ENCODE results near the gene TCP11L1. TPM values are rescaled to one million over a fixed set of nuclear protein-coding genes. Genes with fewer than 3 reads are reported as not detected.
"Not testable (repeated sequence)": the region's sequence is repeated elsewhere in the genome, so short reads cannot be mapped to it uniquely, and the experiment has no call there.

Gene TCP11L1
- total RNA-seq, 1 donor from 2014 or later: 24.2 TPM

DNA sequence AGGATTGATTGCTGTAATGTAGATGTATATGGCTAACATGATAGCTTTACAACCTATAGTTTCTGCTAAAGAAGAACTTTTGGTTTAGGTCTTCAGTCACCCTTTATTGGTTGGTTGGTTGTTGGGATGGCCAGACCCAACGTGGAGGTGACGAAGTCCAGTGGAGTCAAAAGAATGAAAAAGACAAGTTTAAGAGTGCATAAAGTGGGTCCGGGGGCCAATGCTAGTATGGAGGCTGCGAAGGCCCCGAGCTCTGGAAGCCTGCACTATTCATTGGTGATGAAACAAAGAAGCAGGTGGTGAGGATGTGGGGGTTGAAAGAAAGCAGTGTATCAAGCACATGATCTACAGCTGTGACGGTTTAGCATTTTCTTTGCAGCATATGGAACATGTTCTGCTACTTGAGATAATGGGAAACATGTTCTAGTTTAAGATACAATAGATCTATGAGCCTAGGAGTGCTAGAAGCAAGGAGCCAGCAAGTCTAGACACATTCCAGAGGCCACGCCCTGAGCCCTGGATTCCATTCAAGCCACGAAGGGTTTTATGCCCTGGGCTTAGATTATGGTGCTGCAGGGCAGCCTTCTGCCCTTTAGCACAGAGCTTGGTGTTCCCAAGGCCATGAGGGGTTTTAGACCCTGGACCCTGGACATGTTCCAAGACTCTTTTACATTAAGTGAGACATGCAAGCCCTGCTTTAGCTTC lies 6.3 kb downstream of the TCP11L1 start:
- H3K36me3 Mint-ChIP-seq (ENCODE audit: unreplicated experiment): peaks cover 39% of the 10 kb centered on the region

DNA sequence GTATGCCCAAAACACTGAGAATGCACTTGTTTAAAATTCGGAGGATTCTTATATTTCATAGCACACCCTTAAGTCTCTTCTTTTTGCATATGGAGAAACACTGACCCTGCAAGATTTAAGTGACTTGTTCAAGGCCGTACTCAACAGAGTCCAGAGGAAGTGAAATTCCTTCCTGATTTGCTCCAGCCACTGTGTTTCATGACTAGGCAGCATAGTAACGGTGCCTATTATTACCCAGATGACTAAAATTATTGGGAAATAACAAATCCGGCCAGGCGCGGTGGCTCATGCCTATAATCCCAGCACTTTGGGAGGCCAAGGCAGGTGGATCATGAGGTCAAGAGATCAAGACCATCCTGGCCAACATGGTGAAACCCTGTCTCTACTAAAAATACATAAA lies 9.3 kb downstream of the TCP11L1 start:
- H3K27me3 Mint-ChIP-seq (ENCODE audit: unreplicated experiment); DNase-seq (ENCODE audit: extremely low spot score, unreplicated experiment); H3K4me3 Mint-ChIP-seq (ENCODE audit: unreplicated experiment); H3K9me3 Mint-ChIP-seq (ENCODE audit: unreplicated experiment); H3K4me1 Mint-ChIP-seq (ENCODE audit: unreplicated experiment); H3K27ac Mint-ChIP-seq (ENCODE audit: unreplicated experiment): not testable (repeated sequence)
- H3K36me3 Mint-ChIP-seq (ENCODE audit: unreplicated experiment): peaks cover 43% of the 10 kb centered on the region

More for the DNA sequence above, 6.3 kb downstream of the TCP11L1 start:
- no peak overlapping the region for H3K27ac Mint-ChIP-seq (ENCODE audit: unreplicated experiment)
- no peak overlapping the region for H3K4me3 Mint-ChIP-seq (ENCODE audit: unreplicated experiment)
- H3K9me3 Mint-ChIP-seq (ENCODE audit: unreplicated experiment): peaks cover 4% of the 10 kb centered on the region
- peaks cover 13% of the 10 kb centered on the region for H3K4me1 Mint-ChIP-seq (ENCODE audit: unreplicated experiment)
- H3K27me3 Mint-ChIP-seq (ENCODE audit: unreplicated experiment): no peaks in the 10 kb centered on the region
- DNase-seq (ENCODE audit: extremely low spot score, unreplicated experiment): no peak
- TF ChIP-seq, protein P1, sequence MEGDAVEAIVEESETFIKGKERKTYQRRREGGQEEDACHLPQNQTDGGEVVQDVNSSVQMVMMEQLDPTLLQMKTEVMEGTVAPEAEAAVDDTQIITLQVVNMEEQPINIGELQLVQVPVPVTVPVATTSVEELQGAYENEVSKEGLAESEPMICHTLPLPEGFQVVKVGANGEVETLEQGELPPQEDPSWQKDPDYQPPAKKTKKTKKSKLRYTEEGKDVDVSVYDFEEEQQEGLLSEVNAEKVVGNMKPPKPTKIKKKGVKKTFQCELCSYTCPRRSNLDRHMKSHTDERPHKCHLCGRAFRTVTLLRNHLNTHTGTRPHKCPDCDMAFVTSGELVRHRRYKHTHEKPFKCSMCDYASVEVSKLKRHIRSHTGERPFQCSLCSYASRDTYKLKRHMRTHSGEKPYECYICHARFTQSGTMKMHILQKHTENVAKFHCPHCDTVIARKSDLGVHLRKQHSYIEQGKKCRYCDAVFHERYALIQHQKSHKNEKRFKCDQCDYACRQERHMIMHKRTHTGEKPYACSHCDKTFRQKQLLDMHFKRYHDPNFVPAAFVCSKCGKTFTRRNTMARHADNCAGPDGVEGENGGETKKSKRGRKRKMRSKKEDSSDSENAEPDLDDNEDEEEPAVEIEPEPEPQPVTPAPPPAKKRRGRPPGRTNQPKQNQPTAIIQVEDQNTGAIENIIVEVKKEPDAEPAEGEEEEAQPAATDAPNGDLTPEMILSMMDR (IDR thresholded peaks at IDR 0.05): no peak

DNA sequence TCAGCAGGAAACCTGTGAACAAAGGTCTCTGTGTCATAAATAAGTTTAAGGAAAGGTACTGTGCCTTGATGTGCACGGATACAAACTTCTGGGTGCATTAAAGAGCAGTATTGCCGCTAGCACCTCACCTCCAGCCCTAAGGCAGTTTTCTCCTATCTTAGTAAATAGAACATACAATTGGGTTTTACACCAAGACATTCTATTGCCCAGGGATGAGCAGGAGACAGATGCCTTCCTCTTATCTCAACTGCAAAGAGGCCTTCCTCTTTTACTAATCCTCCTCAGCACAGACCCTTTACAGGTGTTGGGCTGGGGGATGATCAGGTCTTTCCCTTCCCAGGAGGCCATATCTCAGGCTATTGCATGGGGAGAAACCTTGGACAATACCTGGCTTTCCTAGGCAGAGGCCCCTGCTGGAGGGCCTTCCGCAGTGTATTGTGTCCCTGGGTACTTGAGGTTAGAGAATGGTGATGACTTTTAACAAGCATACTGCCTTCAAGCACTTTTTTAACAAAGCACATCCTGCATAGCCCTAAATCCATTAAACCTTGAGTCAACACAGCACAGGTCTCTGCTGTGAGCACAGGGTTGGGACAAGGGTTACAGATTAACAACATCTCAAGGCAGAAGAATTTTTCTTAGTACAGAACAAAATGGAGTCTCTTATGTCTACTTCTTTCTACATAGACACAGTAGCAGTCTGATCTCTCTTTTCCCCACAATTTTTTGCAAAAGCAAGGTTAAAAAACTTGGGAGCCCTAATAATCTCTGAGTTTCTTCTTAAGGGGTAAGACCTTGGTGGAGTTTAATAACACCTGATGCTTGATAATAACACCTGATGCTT lies 10.4 kb downstream of the TCP11L1 start:
- not testable (repeated sequence) for H3K4me1 Mint-ChIP-seq (ENCODE audit: unreplicated experiment); DNase-seq (ENCODE audit: extremely low spot score, unreplicated experiment); H3K27me3 Mint-ChIP-seq (ENCODE audit: unreplicated experiment); H3K9me3 Mint-ChIP-seq (ENCODE audit: unreplicated experiment); H3K27ac Mint-ChIP-seq (ENCODE audit: unreplicated experiment); H3K4me3 Mint-ChIP-seq (ENCODE audit: unreplicated experiment)
- H3K36me3 Mint-ChIP-seq (ENCODE audit: unreplicated experiment): peaks cover 44% of the 10 kb centered on the region

DNA sequence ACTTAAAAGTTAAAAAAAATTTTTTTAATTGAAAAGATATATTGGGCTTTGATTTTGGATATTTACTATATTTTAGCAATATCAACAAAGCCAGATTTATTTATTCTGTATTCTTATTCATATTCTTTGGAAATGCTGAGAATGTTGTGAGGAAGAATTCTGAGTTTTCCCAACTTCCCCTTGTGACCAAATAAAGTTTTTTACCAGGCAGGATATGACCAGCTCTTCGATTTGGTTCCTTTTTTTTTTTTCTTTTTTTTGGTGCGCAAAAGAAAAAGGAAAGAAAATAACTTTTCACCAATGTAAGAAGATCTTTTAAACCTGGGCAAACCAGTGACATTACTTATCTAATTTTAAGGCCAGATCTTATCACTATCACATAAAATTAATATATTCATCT lies 12.9 kb downstream of the TCP11L1 start:
- Mint-ChIP-seq H3K9me3 (ENCODE audit: unreplicated experiment) (no peaks in the 10 kb centered on the region), H3K4me1 (ENCODE audit: unreplicated experiment) (no peaks in the 10 kb centered on the region), H3K36me3 (ENCODE audit: unreplicated experiment) (peaks cover 31% of the 10 kb centered on the region), H3K27me3 (ENCODE audit: unreplicated experiment) (no peaks in the 10 kb centered on the region), H3K4me3 (ENCODE audit: unreplicated experiment) (no peak overlapping the region), H3K27ac (ENCODE audit: unreplicated experiment) (no peak overlapping the region)
- no peak for DNase-seq (ENCODE audit: extremely low spot score, unreplicated experiment)
- TF ChIP-seq, protein P1 (IDR thresholded peaks at IDR 0.05): no peak

DNA sequence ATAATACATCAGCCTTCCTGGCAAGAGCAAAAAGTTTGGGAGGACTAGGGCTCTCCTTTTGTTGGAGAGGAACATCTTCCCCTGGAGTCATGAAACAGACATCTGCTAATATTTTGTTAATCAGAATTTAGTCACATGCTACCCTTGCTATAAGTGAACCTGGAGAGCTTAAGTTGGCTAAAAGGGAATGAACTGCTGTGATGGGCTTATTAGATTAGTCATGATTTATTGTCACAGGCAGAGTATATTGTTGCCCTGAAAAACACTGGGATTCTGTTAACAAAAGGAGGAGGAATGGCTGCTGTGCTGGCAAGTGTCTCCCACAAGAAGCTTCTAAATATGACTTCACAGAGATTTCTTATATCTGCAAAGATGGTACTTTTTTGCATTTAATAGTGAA lies 16.0 kb downstream of the TCP11L1 start:
- TF ChIP-seq, protein P1 (IDR thresholded peaks at IDR 0.05): no peak
- DNase-seq (ENCODE audit: extremely low spot score, unreplicated experiment): no peak
- Mint-ChIP-seq H3K36me3 (ENCODE audit: unreplicated experiment) (peaks cover 35% of the 10 kb centered on the region), H3K4me1 (ENCODE audit: unreplicated experiment) (no peaks in the 10 kb centered on the region), H3K27me3 (ENCODE audit: unreplicated experiment) (no peaks in the 10 kb centered on the region), H3K4me3 (ENCODE audit: unreplicated experiment) (no peak overlapping the region), H3K9me3 (ENCODE audit: unreplicated experiment) (no peaks in the 10 kb centered on the region), H3K27ac (ENCODE audit: unreplicated experiment) (no peak overlapping the region)

DNA sequence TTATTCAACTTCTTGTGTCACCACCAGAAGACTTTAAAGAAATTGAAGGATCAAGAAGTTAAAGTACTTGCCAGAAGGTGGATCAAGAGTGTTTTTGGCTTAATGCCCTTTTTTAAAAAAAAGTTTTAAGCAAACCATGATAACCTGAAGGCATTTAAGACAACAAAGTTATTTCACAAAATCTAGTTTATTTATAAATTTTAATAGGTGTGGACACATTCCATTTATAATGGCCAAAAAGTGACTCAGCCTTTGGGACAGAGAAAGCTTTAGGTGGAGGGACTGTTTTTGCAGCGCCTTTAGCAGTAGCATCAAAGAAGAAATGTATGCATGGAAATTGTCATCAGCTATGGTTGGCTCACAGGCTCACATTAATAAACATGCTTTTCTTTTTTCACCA lies 17.9 kb downstream of the TCP11L1 start:
- H3K4me1 Mint-ChIP-seq (ENCODE audit: unreplicated experiment): peaks cover 11% of the 10 kb centered on the region
- H3K27ac Mint-ChIP-seq (ENCODE audit: unreplicated experiment): no peak overlapping the region
- H3K27me3 Mint-ChIP-seq (ENCODE audit: unreplicated experiment): no peaks in the 10 kb centered on the region
- H3K9me3 Mint-ChIP-seq (ENCODE audit: unreplicated experiment): no peaks in the 10 kb centered on the region
- no peak overlapping the region for H3K4me3 Mint-ChIP-seq (ENCODE audit: unreplicated experiment)
- TF ChIP-seq, protein P1 (IDR thresholded peaks at IDR 0.05): no peak
- peaks cover 32% of the 10 kb centered on the region for H3K36me3 Mint-ChIP-seq (ENCODE audit: unreplicated experiment)
- no peak for DNase-seq (ENCODE audit: extremely low spot score, unreplicated experiment)

All from osteocyte (in vitro differentiated cells).